ENCODE results near the gene ZNF620. TPM values are rescaled to one million over a fixed set of nuclear protein-coding genes. Genes with fewer than 3 reads are reported as not detected.

ZNF620 gene
- total RNA-seq, 1 experiment from 2014 or later = 27.1 TPM

GRCh38 chr3:40470701-40471100 is 35.1 kb upstream of the ZNF620 start:
- Histone ChIP-seq H3K23me2 (ENCODE audit: insufficient read length, low read depth, low read length, poor library complexity, severe bottlenecking) (no peaks in the 10 kb centered on the region), H2BK12ac (ENCODE audit: insufficient read length, low read depth, low read length) (no peak overlapping the region), H3K14ac (ENCODE audit: insufficient read depth, low read length) (no peak overlapping the region), H3K79me1 (ENCODE audit: insufficient read depth, low read depth, low read length, poor library complexity, severe bottlenecking) (no peaks in the 10 kb centered on the region), H4K5ac (ENCODE audit: insufficient read length, low read depth, low read length) (no peak overlapping the region), H3K18ac (ENCODE audit: insufficient read length, low read depth, low read length) (no peak overlapping the region), H3K56ac (ENCODE audit: insufficient read length, low read depth, low read length) (no peak overlapping the region), H3K27me3 (ENCODE audit: insufficient read depth, low read length) (no peaks in the 10 kb centered on the region), H3K23ac (ENCODE audit: insufficient read length, low read depth, low read length) (no peak overlapping the region), H3T11ph (ENCODE audit: low read length) (no peak overlapping the region), H2BK120ac (ENCODE audit: low read depth, low read length, poor library complexity, severe bottlenecking) (no peak overlapping the region), H3K4me1 (ENCODE audit: insufficient read depth, low read length) (no peaks in the 10 kb centered on the region), H3K27ac (ENCODE audit: insufficient read length, low read depth, low read length) (no peak overlapping the region), H3K4me2 (ENCODE audit: insufficient read depth, insufficient read length, low read length) (no peak overlapping the region), H3K79me2 (ENCODE audit: insufficient read depth, low read length) (no peaks in the 10 kb centered on the region), H2AFZ (ENCODE audit: low read length) (no peak overlapping the region), H2AK5ac (ENCODE audit: insufficient read length, low read length) (no peak overlapping the region), H4K20me1 (ENCODE audit: control insufficient read depth, insufficient read depth, insufficient read length) (no peaks in the 10 kb centered on the region), H4K8ac (replicated peaks; ENCODE audit: insufficient read length, low read depth, low read length) (no peak overlapping the region), H2BK20ac (ENCODE audit: low read depth, low read length, poor library complexity, severe bottlenecking) (no peak overlapping the region), H3K4ac (ENCODE audit: low read depth, low read length) (no peak overlapping the region), H4K91ac (ENCODE audit: insufficient read length, low read depth, low read length) (no peak overlapping the region), H3K9me3 (ENCODE audit: control insufficient read depth, low read depth, low read length) (no peaks in the 10 kb centered on the region), H3K9ac (ENCODE audit: extremely low read depth, insufficient read length, low read length) (no peak overlapping the region), H2BK15ac (ENCODE audit: low read depth, low read length) (no peak overlapping the region), H2BK5ac (ENCODE audit: insufficient read length, low read length) (no peak overlapping the region)
- H3K27me3 Mint-ChIP-seq (ENCODE audit: low read depth) = no peaks in the 10 kb centered on the region; the same call in 1 of the 2 replicates
- no peak overlapping the region for H3K27ac Mint-ChIP-seq
- DNase-seq = no peak
- H3K9me3 Mint-ChIP-seq = no peaks in the 10 kb centered on the region
- peaks cover 6 to 13% (median 8%) of the 10 kb centered on the region in 3 experiments; a peak in 4 of 7 replicates for H3K36me3 Mint-ChIP-seq (ENCODE audit: insufficient read depth in 1 of 3, low read depth in 3 of 3)
- TF ChIP-seq CTCF (conservative IDR thresholded peaks at IDR 0.05) = no peak
- no peak overlapping the region for H3K4me3 Mint-ChIP-seq
- H3K4me1 Mint-ChIP-seq = 0 out of 4 replicates have a peak, but pooled peaks cover 0 to 2% of the 10 kb centered on the region in 2 experiments
- no CpG with 5 or more reads among the region's 4 CpGs for WGBS (ENCODE audit: extremely low coverage, insufficient read length, low lambda C conversion rate)

Data from H9 (cell line).